ENCODE measurements around the gene STYXL2.

GRCh38 chr1:167060141-167061072 is 33.5 kb upstream of the STYXL2 start:
- TF ChIP-seq CTCF (optimal IDR thresholded peaks at IDR 0.05 in 1 of 3, IDR thresholded peaks at IDR 0.05 in 1 of 3, conservative IDR thresholded peaks at IDR 0.05 in 1 of 3; ENCODE audit: extremely low read depth in 1 of 3, insufficient read depth in 2 of 3, low read length in 3 of 3) (peak; percentile 12 to 44 (median 21)), EZH2 (IDR thresholded peaks at IDR 0.05; ENCODE audit: low read length) (no peak)

All from keratinocyte (primary cell).